Brain microvascular endothelial cell (primary cell): Measurements from ENCODE around the gene CETN3.

ENCODE experiments used
- DNase-seq: peaks from one replicate; pipeline ENCODE4 v3.0.0-alpha.2; 2020
- H3K27ac ChIP-seq: fragments of 250-450 bp; sonication (Bioruptor Pico); 2 replicates; pipeline ENCODE4 v1.5.1; 2020; ENCODE audit warnings: mild to moderate bottlenecking, moderate library complexity
- H3K27me3 ChIP-seq: fragments of 250-450 bp; sonication (Bioruptor Pico); replicated peaks from 2 replicates; pipeline ENCODE4 v1.5.1; 2020; ENCODE audit warnings: mild to moderate bottlenecking
- H3K36me3 ChIP-seq: fragments of 250-450 bp; sonication (Bioruptor Pico); replicated peaks from 2 replicates; pipeline ENCODE4 v1.5.1; 2020; ENCODE audit warnings: mild to moderate bottlenecking
- H3K4me3 ChIP-seq: 2 replicates; pipeline ENCODE4 v1.5.1; 2011; ENCODE audit warnings: low read depth, mild to moderate bottlenecking, control low read depth, low read length, moderate library complexity
- in situ Hi-C: cut with HindIII; loops from 2 replicates; pipeline ENCODE4 v1.10.0; 2017; ENCODE audit warnings: low sequenced_read_pairs, low pct_ligation_motif_present
- TF ChIP-seq, protein P1 (sequence below): IDR thresholded peaks from 2 replicates; pipeline ENCODE4 v1.5.1; 2011; ENCODE audit warnings: low read depth, mild to moderate bottlenecking, moderate library complexity, low read length, control low read depth, inconsistent platforms; ENCODE audit errors: missing control alignments

Gene CETN3

DNA sequence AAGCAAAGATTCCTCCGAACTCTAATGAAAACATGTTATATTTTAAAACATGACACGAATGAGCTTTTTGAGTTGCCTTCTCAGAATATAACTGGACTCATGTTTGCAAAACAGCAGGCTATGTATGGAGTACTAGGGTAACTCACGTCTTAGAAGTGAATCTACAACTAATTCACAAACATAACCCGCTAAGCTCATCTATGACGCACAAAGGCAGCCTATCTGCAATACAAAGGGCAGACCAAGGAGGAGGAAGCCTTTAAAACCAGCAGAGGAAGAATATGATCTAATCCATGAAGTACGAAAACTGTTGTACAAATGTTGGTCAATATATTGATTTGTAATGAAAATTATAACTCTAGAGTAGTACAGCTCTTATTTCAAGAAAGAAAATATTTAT, 67.0 kb downstream of the CETN3 start:
- no peaks in the 10 kb centered on the region for H3K36me3 ChIP-seq
- TF ChIP-seq, protein P1, sequence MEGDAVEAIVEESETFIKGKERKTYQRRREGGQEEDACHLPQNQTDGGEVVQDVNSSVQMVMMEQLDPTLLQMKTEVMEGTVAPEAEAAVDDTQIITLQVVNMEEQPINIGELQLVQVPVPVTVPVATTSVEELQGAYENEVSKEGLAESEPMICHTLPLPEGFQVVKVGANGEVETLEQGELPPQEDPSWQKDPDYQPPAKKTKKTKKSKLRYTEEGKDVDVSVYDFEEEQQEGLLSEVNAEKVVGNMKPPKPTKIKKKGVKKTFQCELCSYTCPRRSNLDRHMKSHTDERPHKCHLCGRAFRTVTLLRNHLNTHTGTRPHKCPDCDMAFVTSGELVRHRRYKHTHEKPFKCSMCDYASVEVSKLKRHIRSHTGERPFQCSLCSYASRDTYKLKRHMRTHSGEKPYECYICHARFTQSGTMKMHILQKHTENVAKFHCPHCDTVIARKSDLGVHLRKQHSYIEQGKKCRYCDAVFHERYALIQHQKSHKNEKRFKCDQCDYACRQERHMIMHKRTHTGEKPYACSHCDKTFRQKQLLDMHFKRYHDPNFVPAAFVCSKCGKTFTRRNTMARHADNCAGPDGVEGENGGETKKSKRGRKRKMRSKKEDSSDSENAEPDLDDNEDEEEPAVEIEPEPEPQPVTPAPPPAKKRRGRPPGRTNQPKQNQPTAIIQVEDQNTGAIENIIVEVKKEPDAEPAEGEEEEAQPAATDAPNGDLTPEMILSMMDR = no peak

More for the DNA sequence above, 67.0 kb downstream of the CETN3 start:
- DNase-seq = no peak
- Histone ChIP-seq H3K27ac (no peak overlapping the region), H3K27me3 (no peaks in the 10 kb centered on the region), H3K4me3 (no peak overlapping the region)
- in situ Hi-C loops = no loop called here
